RWPE1 (cell line): Measurements from ENCODE around the gene CACNA1I.

Experiments used
- CTCF ChIA-PET: fragments of 350-600 bp; sonication (Branson Sonifier 250); formaldehyde crosslinking; extraction: SDS; loops from one replicate; lab custom pipeline; 2021; lab: Yijun Ruan, JAX
- POLR2A ChIA-PET: fragments of 400-600 bp; formaldehyde crosslinking; extraction: SDS; loops from one replicate; lab custom pipeline; 2020; ENCODE audit warnings: antibody characterized with exemption; ENCODE audit not compliant: low non-redundant PET; lab: Yijun Ruan, JAX
- DNase-seq: peaks from one replicate; pipeline ENCODE4 v3.0.0; 2012; ENCODE audit warnings: low spot score
- H3K27ac ChIP-seq: fragments of 450-650 bp; 2 replicates; pipeline ENCODE4 v1.5.1; 2017
- TF ChIP-seq, protein P1 (sequence below): fragments of 450-650 bp; conservative IDR thresholded peaks from 2 replicates; pipeline ENCODE4 v1.5.1; 2017; ENCODE audit warnings: low read depth, mild to moderate bottlenecking

CACNA1I gene

DNA sequence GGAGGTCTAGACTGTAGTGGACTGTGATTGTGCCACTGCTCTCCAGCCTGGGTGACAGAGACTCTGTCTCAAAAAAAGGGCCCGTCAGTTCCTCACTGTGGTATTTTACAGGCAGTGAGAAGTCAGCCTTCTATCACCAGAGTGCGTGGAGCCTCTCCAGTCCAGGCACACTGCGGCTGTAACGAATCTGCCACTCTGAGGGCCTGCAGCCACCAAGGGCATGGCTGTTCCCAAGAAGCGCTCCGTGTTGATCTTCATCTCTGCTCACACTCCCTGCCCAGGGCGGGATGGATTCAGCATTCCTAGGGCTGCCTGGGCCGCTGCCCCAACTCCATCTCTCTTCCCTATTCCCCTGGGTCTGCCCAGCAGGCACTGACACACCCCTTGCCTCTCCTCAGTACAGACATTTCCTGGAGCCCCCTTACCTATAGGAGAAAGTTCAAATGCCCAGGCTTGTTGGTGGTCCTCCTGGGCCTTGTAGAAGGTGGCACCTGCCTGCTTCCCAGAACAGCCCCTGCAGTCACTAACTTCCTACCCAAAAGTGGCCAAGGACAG lies 148.4 kb downstream of the CACNA1I start:
- POLR2A ChIA-PET = no interaction called here
- no peak for DNase-seq
- TF ChIP-seq, protein P1, sequence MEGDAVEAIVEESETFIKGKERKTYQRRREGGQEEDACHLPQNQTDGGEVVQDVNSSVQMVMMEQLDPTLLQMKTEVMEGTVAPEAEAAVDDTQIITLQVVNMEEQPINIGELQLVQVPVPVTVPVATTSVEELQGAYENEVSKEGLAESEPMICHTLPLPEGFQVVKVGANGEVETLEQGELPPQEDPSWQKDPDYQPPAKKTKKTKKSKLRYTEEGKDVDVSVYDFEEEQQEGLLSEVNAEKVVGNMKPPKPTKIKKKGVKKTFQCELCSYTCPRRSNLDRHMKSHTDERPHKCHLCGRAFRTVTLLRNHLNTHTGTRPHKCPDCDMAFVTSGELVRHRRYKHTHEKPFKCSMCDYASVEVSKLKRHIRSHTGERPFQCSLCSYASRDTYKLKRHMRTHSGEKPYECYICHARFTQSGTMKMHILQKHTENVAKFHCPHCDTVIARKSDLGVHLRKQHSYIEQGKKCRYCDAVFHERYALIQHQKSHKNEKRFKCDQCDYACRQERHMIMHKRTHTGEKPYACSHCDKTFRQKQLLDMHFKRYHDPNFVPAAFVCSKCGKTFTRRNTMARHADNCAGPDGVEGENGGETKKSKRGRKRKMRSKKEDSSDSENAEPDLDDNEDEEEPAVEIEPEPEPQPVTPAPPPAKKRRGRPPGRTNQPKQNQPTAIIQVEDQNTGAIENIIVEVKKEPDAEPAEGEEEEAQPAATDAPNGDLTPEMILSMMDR = no peak
- CTCF ChIA-PET = interaction anchor here (0.5 kb wide), 1 partner anchor 134 kb away, joined by 3 read pairs; no protein-coding TSS in a partner anchor
- peak overlapping the region; percentile 61; the same call in 1 of the 2 replicates for H3K27ac ChIP-seq

DNA sequence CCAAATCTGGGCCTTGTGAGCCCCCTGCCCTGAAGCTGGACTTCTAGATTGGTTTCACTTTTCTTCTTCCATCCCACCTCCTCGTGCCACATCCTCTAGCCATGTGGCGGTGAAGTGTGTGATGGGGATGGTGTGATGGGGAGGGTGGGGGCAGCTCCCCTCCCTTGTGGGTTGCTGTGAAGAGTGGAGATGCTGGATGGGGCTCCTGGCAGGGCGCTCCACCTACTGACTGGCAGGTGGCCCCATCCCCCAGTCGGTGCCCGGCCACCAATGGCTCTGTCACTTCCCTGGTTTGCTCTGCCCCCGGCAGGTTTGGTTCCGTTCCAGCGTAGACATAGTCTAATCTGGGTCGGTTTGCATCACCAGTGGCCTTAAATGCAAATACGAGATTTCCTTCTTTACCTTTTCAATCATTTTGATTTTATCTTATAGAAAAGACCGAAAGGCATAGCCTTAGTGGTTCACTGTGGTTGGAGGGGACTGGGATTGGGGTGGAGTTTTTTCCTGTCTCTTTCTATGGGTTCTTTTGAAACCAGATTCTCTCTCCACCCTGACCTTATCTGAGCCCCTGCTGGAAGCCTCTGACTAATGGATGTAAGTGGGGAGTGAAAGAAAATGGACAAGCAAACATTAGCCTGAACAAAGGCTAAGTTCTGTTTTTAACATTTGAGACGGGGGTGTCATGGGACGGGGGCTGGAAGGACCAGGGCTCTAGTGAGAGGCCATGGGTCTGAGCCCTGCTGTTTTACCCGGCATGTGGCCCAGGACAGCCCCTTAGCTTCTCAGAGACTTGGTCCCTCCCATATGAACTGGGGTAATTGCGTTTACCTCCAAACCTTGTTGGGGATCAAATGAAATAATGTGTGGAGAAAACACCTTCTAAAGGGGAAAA lies 149.3 kb downstream of the CACNA1I start:
- POLR2A ChIA-PET = no interaction called here
- CTCF ChIA-PET = no interaction called here
- no peak overlapping the region for H3K27ac ChIP-seq
- TF ChIP-seq, protein P1 = no peak
- no peak for DNase-seq

DNA sequence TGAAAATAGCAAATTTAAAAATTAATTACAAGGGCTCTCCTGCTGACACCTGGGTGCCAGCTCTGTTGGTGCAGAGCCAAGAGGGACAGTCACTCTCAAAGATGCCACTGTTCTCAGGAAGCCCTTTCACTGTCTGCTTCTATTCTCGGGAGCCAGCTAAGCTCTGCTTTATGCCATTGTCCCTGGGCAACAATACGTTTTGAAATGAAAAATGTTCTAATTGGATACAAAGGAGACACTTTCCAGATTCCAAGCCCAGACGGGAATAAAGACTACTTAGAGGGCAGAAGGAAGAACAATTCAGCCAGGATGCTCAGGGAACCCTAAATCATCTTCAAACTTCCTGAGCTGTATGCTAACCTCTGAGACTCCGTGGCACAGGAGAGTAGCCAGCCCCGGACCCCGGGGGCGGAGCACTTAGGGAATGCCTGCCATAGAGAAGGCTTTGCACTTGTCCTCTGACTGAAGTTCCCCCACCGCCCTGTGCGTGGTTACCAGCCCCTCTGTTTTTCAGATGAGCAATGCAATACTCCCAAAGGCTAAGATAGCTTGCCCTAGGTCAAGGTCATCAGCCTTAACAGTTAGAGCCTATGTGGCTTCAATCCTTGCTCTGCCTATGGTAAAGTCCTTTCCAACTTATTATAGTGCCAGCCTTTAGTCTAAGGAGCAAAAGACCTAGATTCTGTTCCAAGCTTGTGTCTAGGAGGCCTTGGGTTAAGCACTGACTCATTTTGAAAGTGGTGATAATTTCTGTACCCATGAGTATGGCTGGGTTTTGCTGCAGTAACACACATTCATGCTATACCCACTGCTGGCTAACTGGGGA lies 150.9 kb downstream of the CACNA1I start:
- CTCF ChIA-PET = interaction anchor here (0.6 kb wide), 2 partner anchors 241 to 450 kb away, joined by 3 read pairs; no protein-coding TSS in a partner anchor
- TF ChIP-seq, protein P1 = no peak
- no peak overlapping the region for H3K27ac ChIP-seq
- POLR2A ChIA-PET = interaction anchor here (0.6 kb wide), 1 partner anchor 58 kb away, joined by 3 read pairs; no protein-coding TSS in a partner anchor
- DNase-seq = no peak

DNA sequence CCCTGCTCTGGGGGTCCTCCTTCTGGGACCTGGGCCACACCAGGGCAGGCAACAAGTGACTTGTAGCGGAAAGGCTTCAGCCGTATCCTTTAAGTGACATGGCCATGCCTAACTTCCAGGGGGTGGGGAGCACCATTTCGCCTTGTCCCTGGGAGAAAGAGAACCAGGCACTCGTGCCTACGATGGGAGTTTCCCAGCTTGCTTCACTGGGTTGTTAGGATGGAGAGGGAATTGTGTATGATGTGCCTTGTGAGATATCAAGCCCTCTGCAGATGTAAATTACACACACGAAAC lies 151.4 kb downstream of the CACNA1I start:
- no peak overlapping the region for H3K27ac ChIP-seq
- ChIA-PET CTCF (no interaction called here), POLR2A (no interaction called here)
- DNase-seq = no peak
- TF ChIP-seq, protein P1 = no peak

DNA sequence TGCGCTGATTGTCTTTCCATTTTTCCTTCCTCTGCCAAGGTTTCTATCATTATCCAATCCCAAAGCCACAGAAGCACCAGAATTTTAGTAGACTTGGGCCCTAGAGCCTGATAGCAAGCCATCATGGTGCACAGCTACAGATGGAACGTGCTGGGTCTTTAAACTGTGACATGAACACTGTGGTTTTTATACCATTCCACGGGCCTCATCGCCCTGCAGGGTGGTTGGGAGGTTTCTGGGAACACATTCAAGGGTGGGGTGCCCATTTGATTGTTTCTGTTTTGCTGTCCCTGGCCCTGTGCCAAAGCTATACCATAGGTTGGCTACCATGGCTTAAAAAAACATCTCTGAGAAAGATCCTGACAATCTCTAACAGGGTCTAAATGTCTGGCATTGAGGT lies 151.9 kb downstream of the CACNA1I start:
- no peak for DNase-seq
- POLR2A ChIA-PET = no interaction called here
- TF ChIP-seq, protein P1 = no peak
- no peak overlapping the region for H3K27ac ChIP-seq
- CTCF ChIA-PET = no interaction called here

DNA sequence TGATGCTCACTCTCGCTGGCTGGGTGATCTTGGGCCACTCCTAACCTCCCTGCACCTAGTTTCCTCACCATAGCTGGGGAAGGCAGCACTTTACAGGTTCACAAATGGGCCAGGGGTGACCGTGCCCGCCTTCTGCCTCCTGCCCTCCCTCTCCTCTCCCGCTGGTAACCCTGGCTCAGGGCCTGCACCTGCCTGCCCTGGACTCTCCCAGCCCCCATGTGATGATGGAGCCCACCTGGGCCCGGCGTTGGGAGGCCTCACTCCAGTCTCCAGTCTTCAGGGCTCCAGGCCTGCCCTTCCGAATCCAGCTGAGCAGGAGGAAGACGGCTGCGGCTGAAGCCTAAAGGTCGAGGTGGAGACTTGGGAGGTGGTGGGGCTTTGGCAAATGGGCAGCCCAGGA lies 152.9 kb downstream of the CACNA1I start:
- ChIA-PET CTCF (interaction anchor here (0.6 kb wide), 1 partner anchor 236 kb away, joined by 3 read pairs; no protein-coding TSS in a partner anchor), POLR2A (no interaction called here)
- no peak overlapping the region for H3K27ac ChIP-seq
- TF ChIP-seq, protein P1 = no peak
- no peak for DNase-seq
